Frontal cortex (tissue), 4 donors: ENCODE measurements around the gene FAAP20. TPM values are rescaled to one million over a fixed set of nuclear protein-coding genes. Genes with fewer than 3 reads are reported as not detected.

Experiments
- DNase-seq, 2 donors: peaks; one replicate each; pipeline ENCODE4 v3.0.0; 2012; ENCODE audit warnings: low spot score in 2 of 2
- FAIRE-seq: peaks from 2 replicates; lab custom pipeline; 2012; peaks lifted over from hg19 to GRCh38; lab: Jason Lieb, UNC
- total RNA-seq: library from RNA; depleted of rRNA; stranded (reverse); fragments of >200 nt; gene quantifications from one replicate; pipeline ENCODE4 v1.2.3, GENCODE V29; 2014
- donor health status: control.
- donor health status: control.
- donor health status: control.

Gene FAAP20
- total RNA-seq, 1 donor from 2014 or later, result 19.2 TPM

DNA sequence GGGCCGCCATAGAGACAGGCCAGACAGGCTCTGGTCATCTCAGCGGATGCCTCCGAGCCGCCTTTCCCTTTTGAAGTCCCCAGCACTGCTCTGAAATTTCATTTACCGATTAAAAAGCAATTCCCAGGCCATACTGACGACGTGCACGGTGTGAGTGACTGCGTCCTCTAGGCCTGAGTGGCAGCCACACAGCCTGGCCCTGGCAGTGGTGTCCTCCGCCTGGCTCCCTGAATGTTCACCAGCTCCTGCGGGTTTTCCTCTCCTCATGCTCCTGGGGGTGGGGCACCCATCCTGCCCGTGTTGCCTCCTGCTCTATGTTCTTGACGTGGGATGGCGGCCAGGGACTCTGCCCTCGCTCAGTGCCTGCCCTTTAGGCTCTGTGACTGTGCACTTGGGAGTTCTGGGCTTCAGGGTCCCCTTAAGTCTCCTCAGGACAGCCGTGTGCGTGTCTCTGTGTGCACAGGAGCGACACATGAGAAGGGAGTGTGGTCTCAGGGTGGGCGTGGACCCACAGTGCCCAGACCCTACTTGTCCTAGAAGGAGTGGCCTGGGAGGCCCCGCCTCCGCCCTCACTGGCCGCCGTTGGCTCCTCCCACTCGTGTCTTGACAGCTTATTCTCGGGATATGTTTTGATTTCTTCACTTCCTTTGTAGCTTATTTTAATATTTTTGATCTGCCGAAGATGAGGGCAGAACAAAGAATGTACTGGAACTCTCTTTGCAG is 37.1 kb upstream of the FAAP20 start:
- DNase-seq, result no peak
- no peak for FAIRE-seq

- FAIRE-seq (no peak), DNase-seq (peak in 1 of 2 donors; percentile 78)
Measured at GRCh38 chr1:2230781-2231531, 36.4 kb upstream of the FAAP20 start.

DNA sequence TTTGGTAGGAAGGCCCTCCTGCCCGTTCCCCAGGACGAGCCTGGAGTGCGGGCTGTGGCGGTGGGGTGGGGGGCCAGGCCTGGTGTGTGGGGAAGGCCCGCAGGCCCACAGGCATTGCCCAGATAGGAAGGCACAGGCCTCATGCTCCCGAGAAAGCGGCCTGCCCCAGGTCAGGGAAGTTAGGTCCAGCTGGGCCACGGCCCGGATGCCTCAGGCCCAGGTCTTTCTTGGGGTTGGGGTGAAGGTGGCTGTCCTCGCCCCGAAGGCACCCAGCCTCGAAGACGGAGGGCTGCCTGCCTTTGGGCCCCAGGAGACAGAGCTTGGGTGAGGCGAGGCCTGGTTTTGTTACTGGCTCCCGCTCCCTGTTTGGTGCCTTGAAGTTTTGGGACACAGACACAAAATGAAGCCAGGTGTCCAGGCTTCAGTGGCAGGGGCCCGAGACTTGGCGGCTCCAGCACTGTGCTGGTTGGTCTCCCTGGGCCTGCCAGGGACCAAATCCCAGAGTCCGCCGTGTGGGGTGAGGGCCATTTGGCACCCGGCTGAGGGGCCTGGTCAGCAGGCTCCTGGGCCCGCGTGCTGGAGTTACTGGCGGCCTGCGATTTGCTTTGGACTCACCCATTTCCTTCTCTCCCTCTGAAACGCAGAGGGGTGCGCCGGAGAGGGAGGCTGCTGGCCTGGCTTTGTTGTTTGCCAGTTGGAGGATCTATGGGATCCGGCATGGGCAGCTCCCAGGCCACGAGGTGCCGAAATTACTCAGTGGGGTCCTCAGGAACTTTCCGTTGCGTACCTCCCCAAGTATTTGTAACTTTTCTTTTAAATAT is 35.5 kb upstream of the FAAP20 start:
- no peak for FAIRE-seq
- no peak for DNase-seq

DNA sequence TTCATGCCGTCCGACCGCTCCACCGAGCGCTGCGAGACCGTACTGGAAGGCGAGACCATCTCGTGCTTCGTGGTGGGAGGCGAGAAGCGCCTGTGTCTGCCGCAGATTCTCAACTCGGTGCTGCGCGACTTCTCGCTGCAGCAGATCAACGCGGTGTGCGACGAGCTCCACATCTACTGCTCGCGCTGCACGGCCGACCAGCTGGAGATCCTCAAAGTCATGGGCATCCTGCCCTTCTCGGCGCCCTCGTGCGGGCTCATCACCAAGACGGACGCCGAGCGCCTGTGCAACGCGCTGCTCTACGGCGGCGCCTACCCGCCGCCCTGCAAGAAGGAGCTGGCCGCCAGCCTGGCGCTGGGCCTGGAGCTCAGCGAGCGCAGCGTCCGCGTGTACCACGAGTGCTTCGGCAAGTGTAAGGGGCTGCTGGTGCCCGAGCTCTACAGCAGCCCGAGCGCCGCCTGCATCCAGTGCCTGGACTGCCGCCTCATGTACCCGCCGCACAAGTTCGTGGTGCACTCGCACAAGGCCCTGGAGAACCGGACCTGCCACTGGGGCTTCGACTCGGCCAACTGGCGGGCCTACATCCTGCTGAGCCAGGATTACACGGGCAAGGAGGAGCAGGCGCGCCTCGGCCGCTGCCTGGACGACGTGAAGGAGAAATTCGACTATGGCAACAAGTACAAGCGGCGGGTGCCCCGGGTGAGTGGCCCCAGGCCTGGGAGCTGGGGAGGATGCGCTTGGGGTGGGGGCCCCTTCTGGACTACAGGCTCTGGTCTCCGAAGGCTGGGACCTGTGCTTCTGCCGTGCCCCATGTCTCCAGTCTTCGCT is 34.7 kb upstream of the FAAP20 start:
- FAIRE-seq (no peak), DNase-seq (peak in 1 of 2 donors; percentile 81)

DNA sequence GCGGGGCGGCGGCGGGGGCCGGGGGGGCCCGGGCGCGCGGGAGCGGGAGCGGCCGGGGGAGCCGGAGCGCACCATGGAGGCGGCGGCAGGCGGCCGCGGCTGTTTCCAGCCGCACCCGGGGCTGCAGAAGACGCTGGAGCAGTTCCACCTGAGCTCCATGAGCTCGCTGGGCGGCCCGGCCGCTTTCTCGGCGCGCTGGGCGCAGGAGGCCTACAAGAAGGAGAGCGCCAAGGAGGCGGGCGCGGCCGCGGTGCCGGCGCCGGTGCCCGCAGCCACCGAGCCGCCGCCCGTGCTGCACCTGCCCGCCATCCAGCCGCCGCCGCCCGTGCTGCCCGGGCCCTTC is 34.1 kb upstream of the FAAP20 start:
- DNase-seq, result no peak

GRCh38 chr1:2228157-2228594 is 33.6 kb upstream of the FAAP20 start, which contains the start of gene SKI:
SKI (plus strand) TSS chr1:2228319; CDS start chr1:2228767, 448 bp downstream.
- FAIRE-seq, result no peak
- no peak for DNase-seq

More for the DNA sequence above, 34.1 kb upstream of the FAAP20 start:
- FAIRE-seq, result no peak

DNA sequence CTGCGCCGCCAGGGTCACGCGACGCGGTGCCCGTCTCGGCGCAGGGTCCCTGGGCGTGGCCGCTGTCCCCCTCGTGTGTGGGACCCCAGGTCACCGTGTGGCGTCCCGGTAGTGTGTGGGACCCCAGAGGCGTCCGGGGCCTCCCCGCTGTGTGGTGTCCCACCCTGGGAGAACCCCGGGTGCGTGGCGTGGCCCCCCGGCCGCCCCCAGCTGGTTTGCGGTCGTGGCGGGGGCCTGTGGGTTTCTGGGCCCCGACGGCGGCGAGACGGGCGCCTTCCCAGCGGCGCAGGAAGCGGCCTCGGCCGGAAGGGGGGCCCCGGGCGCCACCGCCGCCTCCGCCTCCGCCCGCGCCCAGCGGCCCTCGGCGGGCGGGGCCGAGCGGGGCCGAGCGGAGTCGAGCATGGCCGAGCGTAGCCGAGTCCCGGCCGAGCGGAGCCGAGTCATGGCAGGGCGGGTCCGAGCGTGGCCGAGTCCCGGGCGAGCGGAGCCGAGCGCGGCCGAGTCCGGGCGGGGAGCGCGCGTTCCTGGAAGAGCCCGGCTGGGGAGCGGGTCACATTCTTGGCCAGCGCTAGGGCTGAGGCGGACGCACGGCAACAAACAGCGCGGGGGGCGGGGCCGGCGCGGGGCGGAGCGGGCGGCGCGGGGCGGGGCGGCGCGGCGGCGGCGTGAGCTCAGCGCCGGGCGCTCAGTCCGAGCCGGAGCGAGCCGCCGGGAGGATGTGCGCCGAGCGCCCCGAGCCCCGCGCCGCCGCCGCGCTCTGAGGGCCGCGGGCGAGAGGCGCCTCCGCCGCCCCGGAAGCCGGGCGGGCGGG is 33.0 kb upstream of the FAAP20 start:
- FAIRE-seq (no peak), DNase-seq (peak; percentile 100)

GRCh38 chr1:2226525-2227345 is 32.2 kb upstream of the FAAP20 start:
- DNase-seq (no peak), FAIRE-seq (no peak)

GRCh38 chr1:2224631-2225428 is 30.3 kb upstream of the FAAP20 start:
- DNase-seq (no peak), FAIRE-seq (no peak)

DNA sequence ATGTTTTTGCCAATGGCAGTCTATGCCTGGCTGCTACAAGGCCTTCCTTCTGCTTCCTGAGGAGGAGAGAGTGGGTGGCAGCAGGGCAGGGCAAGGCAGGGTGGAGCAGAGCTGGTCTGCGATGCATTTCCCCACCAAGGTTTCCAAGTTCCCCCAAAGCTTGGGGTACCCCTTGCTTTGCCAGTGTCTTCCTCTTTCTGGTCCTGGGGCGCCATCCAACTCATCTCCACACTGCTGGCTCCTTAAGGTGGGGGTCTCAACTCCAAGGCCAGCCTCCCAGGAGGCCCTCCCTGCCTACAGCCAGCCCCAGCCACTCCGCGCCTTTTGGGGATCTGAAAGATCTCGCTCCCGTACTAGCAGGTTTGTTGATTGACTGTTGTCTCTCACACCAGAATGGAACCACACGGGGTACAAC is 29.6 kb upstream of the FAAP20 start:
- DNase-seq (no peak), FAIRE-seq (no peak)

DNA sequence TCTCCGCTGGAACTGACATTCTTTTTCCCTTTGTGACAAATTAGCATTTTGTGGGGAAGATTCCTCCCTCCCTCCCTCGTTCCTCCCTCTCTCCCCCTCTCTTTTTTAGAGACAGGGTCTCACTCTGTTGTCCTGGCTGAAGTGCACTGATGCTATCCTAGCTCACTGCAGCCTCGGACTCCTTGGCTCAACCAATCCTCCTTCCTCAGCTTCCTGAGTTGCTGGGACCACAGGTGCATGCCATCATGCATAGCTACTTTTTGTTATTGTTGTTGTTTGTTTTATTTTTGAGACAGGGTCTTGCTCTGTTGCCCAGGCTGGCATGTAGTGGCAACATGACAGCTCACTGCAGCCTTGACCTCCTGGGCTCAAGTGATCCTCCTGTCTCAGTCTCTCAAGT is 26.7 kb upstream of the FAAP20 start:
- DNase-seq, result no peak
- no peak for FAIRE-seq

DNA sequence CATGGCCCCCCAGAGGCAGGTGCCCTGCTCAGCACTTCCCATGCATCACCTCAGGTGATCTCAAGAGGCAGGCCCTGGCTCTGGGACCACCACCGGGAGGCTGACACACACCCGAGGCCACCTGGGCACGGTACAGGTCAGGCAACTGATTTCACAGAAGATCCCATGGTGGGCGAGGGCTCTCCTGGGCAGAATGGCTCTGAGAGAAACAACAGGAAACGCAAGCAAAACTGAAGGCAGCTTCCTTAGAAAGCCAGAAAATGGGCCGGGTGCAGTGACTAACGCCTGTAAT is 22.1 kb upstream of the FAAP20 start:
- DNase-seq (no peak), FAIRE-seq (no peak)

DNA sequence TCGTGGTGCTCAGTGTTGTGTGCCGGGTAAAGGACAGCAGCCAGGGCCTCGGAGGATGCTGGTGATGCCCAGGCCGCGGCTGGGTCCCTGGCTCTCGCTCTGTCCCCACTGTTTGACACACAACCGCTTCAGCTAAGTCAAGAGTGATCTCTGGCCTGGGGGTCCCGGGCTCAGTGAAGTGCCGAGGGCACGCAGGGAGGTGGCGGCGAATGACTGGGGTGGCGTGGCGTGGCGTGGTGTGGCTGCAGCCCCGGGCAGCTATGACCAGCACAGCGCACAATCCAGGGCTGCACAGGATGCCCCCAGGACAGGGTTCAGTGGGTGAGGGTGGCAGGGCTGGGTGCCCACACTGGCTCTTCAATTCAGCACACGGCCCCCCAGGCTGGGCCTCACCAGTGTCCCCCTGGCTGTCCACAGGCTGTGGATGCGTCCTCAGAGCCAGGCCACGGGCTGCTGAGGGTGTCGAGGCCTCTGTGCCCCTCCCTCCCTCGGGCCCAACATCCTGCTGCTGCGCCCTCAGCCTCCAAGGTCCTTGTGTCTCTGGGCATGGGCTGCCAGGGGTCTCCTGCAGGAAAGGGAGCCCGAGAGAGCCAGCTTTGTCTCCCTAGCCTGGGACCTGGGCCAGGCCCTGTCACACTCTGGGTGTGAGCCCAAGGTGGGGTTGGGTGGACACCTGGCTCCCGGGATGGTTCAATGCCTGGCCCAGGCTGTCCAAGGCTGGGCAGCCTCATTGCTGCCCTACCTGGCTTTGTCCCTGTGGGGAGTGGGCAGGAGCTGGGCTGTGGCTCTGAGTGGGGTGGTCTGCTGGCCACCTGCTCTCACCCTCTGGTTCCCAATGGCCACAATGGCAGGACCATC is 21.6 kb upstream of the FAAP20 start:
- FAIRE-seq, result no peak
- DNase-seq, result no peak

GRCh38 chr1:2215329-2215728 is 20.8 kb upstream of the FAAP20 start:
- DNase-seq, result no peak
- no peak for FAIRE-seq

GRCh38 chr1:2214541-2215241 is 20.1 kb upstream of the FAAP20 start:
- FAIRE-seq (no peak), DNase-seq (no peak)
